ENCODE data around the gene ATF7.

DNA sequence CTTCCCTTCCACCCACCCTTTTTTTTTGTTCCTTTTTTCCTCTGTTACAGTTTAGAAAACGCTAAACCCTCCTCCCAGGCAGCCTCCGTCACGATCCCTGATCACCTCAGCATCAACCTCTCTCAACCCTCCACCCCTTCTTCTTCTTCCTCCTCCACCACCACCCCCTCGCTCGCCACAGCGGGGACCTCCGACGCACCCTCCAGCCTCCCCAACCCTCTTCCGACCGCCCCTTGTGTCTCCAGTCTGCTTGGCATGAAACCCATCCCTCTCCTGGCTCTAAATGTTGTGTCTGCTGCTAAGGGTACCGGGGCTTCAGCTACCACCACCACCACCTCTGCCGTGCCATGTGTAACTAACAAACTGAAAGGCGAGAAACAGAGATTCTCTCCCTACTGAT is 151.4 kb downstream of the ATF7 start:
- TF ChIP-seq POLR2AphosphoS5 (IDR thresholded peaks at IDR 0.05) (no peak), POLR2A (IDR thresholded peaks at IDR 0.05) (no peak), EP300 (IDR thresholded peaks at IDR 0.05; ENCODE audit: low read depth) (no peak)
- TF ChIP-seq, protein P1, sequence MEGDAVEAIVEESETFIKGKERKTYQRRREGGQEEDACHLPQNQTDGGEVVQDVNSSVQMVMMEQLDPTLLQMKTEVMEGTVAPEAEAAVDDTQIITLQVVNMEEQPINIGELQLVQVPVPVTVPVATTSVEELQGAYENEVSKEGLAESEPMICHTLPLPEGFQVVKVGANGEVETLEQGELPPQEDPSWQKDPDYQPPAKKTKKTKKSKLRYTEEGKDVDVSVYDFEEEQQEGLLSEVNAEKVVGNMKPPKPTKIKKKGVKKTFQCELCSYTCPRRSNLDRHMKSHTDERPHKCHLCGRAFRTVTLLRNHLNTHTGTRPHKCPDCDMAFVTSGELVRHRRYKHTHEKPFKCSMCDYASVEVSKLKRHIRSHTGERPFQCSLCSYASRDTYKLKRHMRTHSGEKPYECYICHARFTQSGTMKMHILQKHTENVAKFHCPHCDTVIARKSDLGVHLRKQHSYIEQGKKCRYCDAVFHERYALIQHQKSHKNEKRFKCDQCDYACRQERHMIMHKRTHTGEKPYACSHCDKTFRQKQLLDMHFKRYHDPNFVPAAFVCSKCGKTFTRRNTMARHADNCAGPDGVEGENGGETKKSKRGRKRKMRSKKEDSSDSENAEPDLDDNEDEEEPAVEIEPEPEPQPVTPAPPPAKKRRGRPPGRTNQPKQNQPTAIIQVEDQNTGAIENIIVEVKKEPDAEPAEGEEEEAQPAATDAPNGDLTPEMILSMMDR (IDR thresholded peaks at IDR 0.05), result no peak
